Parathyroid adenoma (tissue), 2 donors: ENCODE results near the gene TMIGD2.

Experiments
- H2AFZ ChIP-seq: fragments of 300-600 bp; sonication (generic); one replicate; pipeline ENCODE4 v1.7.0; 2017; ENCODE audit warnings: antibody characterized with exemption, mild to moderate bottlenecking
- H3K27ac ChIP-seq: fragments of 300-600 bp; sonication (generic); one replicate; pipeline ENCODE4 v1.7.0; 2017
- H3K27me3 ChIP-seq: fragments of 300-600 bp; sonication (generic); one replicate; pipeline ENCODE4 v1.7.0; 2017; ENCODE audit warnings: low read length; ENCODE audit not compliant: control insufficient read depth, insufficient read depth
- H3K36me3 ChIP-seq: fragments of 300-600 bp; sonication (generic); one replicate; pipeline ENCODE4 v1.7.0; 2017; ENCODE audit warnings: low read length; ENCODE audit not compliant: control insufficient read depth, insufficient read depth
- H3K4me1 ChIP-seq: fragments of 300-600 bp; sonication (generic); one replicate; pipeline ENCODE4 v1.7.0; 2017; ENCODE audit warnings: control low read depth
- H3K4me2 ChIP-seq: fragments of 300-600 bp; sonication (generic); one replicate; pipeline ENCODE4 v1.7.0; 2017; ENCODE audit warnings: low read length
- H3K4me3 ChIP-seq: fragments of 300-600 bp; sonication (generic); one replicate; pipeline ENCODE4 v1.7.0; 2017; ENCODE audit warnings: low read depth, low read length
- H3K79me2 ChIP-seq: fragments of 300-600 bp; sonication (generic); one replicate; pipeline ENCODE4 v1.7.0; 2017; ENCODE audit warnings: control low read depth
- H3K9ac ChIP-seq: fragments of 300-600 bp; sonication (generic); one replicate; pipeline ENCODE4 v1.7.0; 2017; ENCODE audit warnings: mild to moderate bottlenecking
- H3K9me3 ChIP-seq: fragments of 300-600 bp; sonication (generic); one replicate; pipeline ENCODE4 v1.7.0; 2017; ENCODE audit warnings: low read length; ENCODE audit not compliant: control insufficient read depth
- CTCF ChIP-seq: fragments of 300-600 bp; sonication (generic); IDR thresholded peaks from one replicate; pipeline ENCODE4 v1.7.0; 2017; ENCODE audit warnings: antibody characterized with exemption, mild to moderate bottlenecking
- donor health status: primary hyperparathyroidism.

TMIGD2 gene

GRCh38 chr19:4260613-4261191, 41.5 kb downstream of the TMIGD2 start:
- Histone ChIP-seq H3K9me3 (no peaks in the 10 kb centered on the region), H2AFZ (no peak overlapping the region), H3K4me3 (no peak overlapping the region), H3K4me1 (no peaks in the 10 kb centered on the region), H3K27ac (no peak overlapping the region), H3K9ac (no peak overlapping the region), H3K36me3 (no peaks in the 10 kb centered on the region), H3K27me3 (no peaks in the 10 kb centered on the region), H3K79me2 (peaks cover 3% of the 10 kb centered on the region), H3K4me2 (no peak overlapping the region)
- no peak for TF ChIP-seq CTCF

GRCh38 chr19:4258181-4258580, 44.0 kb downstream of the TMIGD2 start:
- H3K4me3 ChIP-seq = no peak overlapping the region
- H3K9me3 ChIP-seq = no peaks in the 10 kb centered on the region
- no peak overlapping the region for H3K9ac ChIP-seq
- peaks cover 3% of the 10 kb centered on the region for H3K79me2 ChIP-seq
- no peaks in the 10 kb centered on the region for H3K36me3 ChIP-seq
- H2AFZ ChIP-seq = no peak overlapping the region
- H3K27me3 ChIP-seq = no peaks in the 10 kb centered on the region
- H3K4me1 ChIP-seq = no peaks in the 10 kb centered on the region
- no peak overlapping the region for H3K4me2 ChIP-seq
- no peak for TF ChIP-seq CTCF
- H3K27ac ChIP-seq = no peak overlapping the region

GRCh38 chr19:4257025-4257424, 45.2 kb downstream of the TMIGD2 start:
- Histone ChIP-seq H3K36me3 (no peaks in the 10 kb centered on the region), H3K79me2 (peaks cover 3% of the 10 kb centered on the region), H3K4me2 (no peak overlapping the region), H3K27ac (no peak overlapping the region), H3K27me3 (no peaks in the 10 kb centered on the region), H3K9me3 (no peaks in the 10 kb centered on the region), H3K4me1 (no peaks in the 10 kb centered on the region), H3K9ac (no peak overlapping the region), H2AFZ (no peak overlapping the region), H3K4me3 (no peak overlapping the region)
- no peak for TF ChIP-seq CTCF

GRCh38 chr19:4256563-4256962, 45.6 kb downstream of the TMIGD2 start:
- Histone ChIP-seq H2AFZ (no peak overlapping the region), H3K4me3 (no peak overlapping the region), H3K4me1 (no peaks in the 10 kb centered on the region), H3K4me2 (no peak overlapping the region), H3K9ac (no peak overlapping the region), H3K27me3 (no peaks in the 10 kb centered on the region), H3K79me2 (peaks cover 3% of the 10 kb centered on the region), H3K36me3 (no peaks in the 10 kb centered on the region), H3K27ac (no peak overlapping the region), H3K9me3 (no peaks in the 10 kb centered on the region)
- TF ChIP-seq CTCF = no peak
